Colonic mucosa (tissue), 4 donors: Measurements from ENCODE around the gene FAM156A. TPM values are rescaled to one million over a fixed set of nuclear protein-coding genes. Genes with fewer than 3 reads are reported as not detected.
"Not testable (repeated sequence)": the region's sequence is repeated elsewhere in the genome, so short reads cannot be mapped to it uniquely, and the experiment has no call there.

Source experiments
- DNase-seq: peaks from one replicate; pipeline ENCODE4 v3.0.0-alpha.2; 2020
- H3K27ac ChIP-seq: fragments of 200-600 bp; one replicate; pipeline ENCODE4 v1.8.0; 2021
- H3K27me3 ChIP-seq: fragments of 200-600 bp; one replicate; pipeline ENCODE4 v1.8.0; 2021
- H3K36me3 ChIP-seq: fragments of 200-600 bp; one replicate; pipeline ENCODE4 v1.8.0; 2021
- H3K4me1 ChIP-seq: fragments of 200-600 bp; one replicate; pipeline ENCODE4 v1.8.0; 2021; ENCODE audit warnings: mild to moderate bottlenecking
- H3K4me3 ChIP-seq: fragments of 200-600 bp; one replicate; pipeline ENCODE4 v1.8.0; 2021
- H3K9ac ChIP-seq, 2 donors: one replicate each; pipeline ENCODE4 v1.7.0; 2013; ENCODE audit warnings: control low read depth in 2 of 2, low read depth in 2 of 2, low read length in 2 of 2
- H3K9me3 ChIP-seq: fragments of 200-600 bp; one replicate; pipeline ENCODE4 v1.8.0; 2021
- intact Hi-C: fragments of 100-400 bp; cut with DNase I; formaldehyde crosslinking; loops from one replicate; pipeline ENCODE4 v1.14.1; 2022
- total RNA-seq, 2 donors: library from RNA; stranded (reverse); fragmentation: NEBNext Ultra II Directional in 1 of 2; extraction: Animal tissue kit (Norgen Biotek cat#: 25700) in 1 of 2; gene quantifications; one replicate each; pipeline ENCODE4 v1.2.1, GENCODE V29; 2021
- TF ChIP-seq, protein P1 (sequence below): fragments of 200-600 bp; IDR thresholded peaks from one replicate; pipeline ENCODE4 v1.8.0; 2022; ENCODE audit warnings: antibody characterized with exemption, mild to moderate bottlenecking
- donor health status: healthy.
- donor health status: DM: no; HTN: no; CAD: no.
- donor health status: DM: no; HTN: no; CAD: no.

FAM156A gene, protein sequence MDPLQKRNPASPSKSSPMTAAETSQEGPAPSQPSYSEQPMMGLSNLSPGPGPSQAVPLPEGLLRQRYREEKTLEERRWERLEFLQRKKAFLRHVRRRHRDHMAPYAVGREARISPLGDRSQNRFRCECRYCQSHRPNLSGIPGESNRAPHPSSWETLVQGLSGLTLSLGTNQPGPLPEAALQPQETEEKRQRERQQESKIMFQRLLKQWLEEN
- total RNA-seq: 10 to 100 TPM; 10.8 to 20.0 TPM

DNA sequence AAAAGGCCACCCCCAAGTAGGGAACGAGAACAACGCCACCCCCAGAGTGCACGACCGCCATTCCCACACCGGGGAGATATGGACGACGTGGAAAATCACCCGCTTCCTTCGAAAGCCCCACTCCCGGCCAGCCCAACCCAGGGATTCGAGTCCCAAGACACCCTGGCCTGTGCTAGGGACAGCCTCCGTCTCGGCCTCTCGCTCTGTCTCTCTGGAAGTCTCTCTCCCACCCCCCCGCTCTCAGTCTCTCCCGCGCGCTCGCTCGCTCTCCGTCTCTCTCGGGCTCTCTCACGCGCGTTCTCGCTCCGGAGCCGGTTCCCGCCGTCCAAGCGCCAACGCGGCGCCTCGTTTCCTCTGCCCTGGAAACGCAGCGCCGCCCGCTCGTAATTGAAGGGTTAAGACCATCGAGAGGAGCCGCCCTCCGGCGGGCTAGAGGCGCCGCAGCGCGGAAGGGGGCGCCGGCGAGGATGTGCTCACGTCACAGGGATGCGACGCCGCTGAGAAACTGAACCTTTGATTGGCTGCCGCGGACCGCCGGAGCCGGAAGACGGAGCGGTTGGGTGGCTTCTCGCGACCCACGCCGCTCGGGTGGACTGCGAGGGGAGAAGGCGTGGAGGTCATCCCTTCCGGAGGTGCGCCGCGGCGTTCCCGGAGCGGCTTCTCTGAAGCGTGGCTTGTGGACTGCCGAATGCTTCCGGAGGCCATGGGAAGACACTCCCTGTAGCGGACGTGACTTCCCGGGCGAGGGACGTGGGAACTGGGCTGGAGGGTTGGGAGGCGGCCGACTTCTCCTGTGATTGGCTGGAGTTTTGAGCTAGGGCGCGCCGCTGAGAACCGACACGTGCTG is at the start of gene FAM156A:
FAM156A (minus strand) TSS at position 406 of the 847 bp plus-strand sequence. CDS start 9,930 bp downstream, outside the sequence.
- H3K27ac ChIP-seq, intact Hi-C loops, H3K36me3 ChIP-seq, H3K27me3 ChIP-seq, H3K9me3 ChIP-seq, H3K4me1 ChIP-seq, H3K4me3 ChIP-seq, DNase-seq, H3K9ac ChIP-seq: not testable (repeated sequence)

DNA sequence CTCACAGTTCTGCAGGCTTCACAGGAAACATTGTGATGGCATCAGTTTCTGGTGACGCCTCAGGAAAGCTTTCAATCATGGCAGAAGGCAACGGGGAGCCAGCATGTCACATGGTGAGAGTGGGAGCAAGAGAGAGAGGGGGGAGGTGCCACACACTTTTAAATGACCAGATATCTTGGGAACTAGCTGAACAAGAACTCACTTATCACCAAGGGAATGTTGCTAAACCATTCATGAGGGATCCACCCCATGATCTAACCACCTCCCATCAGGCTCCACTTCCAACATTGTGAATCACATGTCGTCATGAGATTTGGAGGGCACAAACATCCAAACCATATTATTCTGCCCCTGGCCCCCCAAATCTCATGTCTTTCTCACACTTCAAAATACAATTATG is 47.0 kb upstream of the FAM156A start:
- Histone ChIP-seq H3K27ac (no peak overlapping the region), H3K27me3 (no peaks in the 10 kb centered on the region), H3K9ac (no peak overlapping the region), H3K4me3 (no peak overlapping the region), H3K4me1 (no peaks in the 10 kb centered on the region), H3K36me3 (no peaks in the 10 kb centered on the region), H3K9me3 (no peaks in the 10 kb centered on the region)
- intact Hi-C loops: no loop called here
- DNase-seq: no peak
- TF ChIP-seq, protein P1, sequence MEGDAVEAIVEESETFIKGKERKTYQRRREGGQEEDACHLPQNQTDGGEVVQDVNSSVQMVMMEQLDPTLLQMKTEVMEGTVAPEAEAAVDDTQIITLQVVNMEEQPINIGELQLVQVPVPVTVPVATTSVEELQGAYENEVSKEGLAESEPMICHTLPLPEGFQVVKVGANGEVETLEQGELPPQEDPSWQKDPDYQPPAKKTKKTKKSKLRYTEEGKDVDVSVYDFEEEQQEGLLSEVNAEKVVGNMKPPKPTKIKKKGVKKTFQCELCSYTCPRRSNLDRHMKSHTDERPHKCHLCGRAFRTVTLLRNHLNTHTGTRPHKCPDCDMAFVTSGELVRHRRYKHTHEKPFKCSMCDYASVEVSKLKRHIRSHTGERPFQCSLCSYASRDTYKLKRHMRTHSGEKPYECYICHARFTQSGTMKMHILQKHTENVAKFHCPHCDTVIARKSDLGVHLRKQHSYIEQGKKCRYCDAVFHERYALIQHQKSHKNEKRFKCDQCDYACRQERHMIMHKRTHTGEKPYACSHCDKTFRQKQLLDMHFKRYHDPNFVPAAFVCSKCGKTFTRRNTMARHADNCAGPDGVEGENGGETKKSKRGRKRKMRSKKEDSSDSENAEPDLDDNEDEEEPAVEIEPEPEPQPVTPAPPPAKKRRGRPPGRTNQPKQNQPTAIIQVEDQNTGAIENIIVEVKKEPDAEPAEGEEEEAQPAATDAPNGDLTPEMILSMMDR: no peak

DNA sequence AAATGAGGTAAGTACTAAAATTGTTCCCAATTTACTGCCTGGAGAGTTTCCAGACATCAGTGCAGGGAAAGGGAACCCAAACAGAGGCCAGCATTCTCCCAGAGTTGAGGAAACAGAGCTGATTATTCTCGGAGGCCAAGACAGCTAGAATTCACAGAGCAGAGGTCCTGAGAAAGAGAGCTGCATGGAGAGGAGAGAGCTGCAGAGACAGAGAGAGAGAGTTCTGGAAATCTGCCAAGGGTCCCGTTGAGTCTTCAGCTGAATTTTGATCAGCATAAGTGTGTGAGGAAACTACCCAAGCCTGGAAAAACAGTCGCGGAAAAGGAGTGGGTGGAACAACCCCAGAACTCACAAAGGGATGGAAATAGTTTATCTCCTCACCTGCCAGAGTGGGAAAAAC is 46.5 kb upstream of the FAM156A start:
- H3K4me3 ChIP-seq: no peak overlapping the region
- TF ChIP-seq, protein P1: no peak
- no peak for DNase-seq
- intact Hi-C loops: no loop called here
- no peak overlapping the region for H3K27ac ChIP-seq
- H3K27me3 ChIP-seq: no peaks in the 10 kb centered on the region
- H3K36me3 ChIP-seq: no peaks in the 10 kb centered on the region
- H3K4me1 ChIP-seq: no peaks in the 10 kb centered on the region
- H3K9ac ChIP-seq: no peak overlapping the region
- no peaks in the 10 kb centered on the region for H3K9me3 ChIP-seq

DNA sequence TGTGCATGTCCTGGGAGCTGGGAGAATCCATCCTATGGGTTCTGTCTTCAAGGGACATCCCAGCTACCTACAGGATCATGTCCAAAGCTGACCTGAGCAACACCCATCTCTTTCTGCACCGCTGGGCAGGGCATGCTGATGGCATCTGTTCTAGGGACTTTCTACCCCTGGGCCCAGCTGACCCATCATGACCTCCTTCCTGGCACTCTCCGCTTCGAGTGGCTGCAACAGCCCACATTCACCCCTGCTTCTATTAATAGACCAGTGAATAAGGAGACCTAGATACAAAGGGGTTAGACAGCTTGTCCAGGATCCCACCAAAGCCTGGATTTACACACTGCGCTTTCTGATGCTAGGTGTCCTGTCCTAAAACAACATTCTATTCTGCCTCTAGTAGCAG is 45.7 kb upstream of the FAM156A start:
- no peak for DNase-seq
- no peak overlapping the region for H3K27ac ChIP-seq
- no peaks in the 10 kb centered on the region for H3K36me3 ChIP-seq
- intact Hi-C loops: no loop called here
- H3K4me3 ChIP-seq: no peak overlapping the region
- H3K9ac ChIP-seq: no peak overlapping the region
- TF ChIP-seq, protein P1: no peak
- H3K27me3 ChIP-seq: no peaks in the 10 kb centered on the region
- no peaks in the 10 kb centered on the region for H3K9me3 ChIP-seq
- H3K4me1 ChIP-seq: no peaks in the 10 kb centered on the region

DNA sequence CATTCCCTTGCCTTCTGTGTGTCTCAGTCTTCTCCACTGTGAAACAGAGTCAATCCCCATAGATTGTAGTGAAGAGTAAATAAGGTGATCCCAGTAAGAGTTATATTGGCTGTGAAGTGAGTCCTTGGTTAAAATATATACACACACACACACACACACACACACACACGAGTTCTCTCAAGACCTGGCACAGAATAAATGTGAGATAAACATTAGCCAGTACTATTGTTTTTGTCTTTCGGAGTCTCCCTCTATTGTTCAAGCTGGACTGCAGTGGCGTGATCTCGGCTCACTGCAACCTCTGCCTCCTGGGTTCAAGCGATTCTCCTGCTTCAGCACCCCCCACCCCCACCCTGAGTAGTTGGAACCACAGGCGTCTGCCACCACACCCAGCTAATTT is 44.8 kb upstream of the FAM156A start:
- intact Hi-C loops: no loop called here
- H3K4me3 ChIP-seq: no peak overlapping the region
- no peak for DNase-seq
- H3K36me3 ChIP-seq: no peaks in the 10 kb centered on the region
- no peaks in the 10 kb centered on the region for H3K9me3 ChIP-seq
- TF ChIP-seq, protein P1: no peak
- no peaks in the 10 kb centered on the region for H3K4me1 ChIP-seq
- no peak overlapping the region for H3K9ac ChIP-seq
- no peaks in the 10 kb centered on the region for H3K27me3 ChIP-seq
- no peak overlapping the region for H3K27ac ChIP-seq

DNA sequence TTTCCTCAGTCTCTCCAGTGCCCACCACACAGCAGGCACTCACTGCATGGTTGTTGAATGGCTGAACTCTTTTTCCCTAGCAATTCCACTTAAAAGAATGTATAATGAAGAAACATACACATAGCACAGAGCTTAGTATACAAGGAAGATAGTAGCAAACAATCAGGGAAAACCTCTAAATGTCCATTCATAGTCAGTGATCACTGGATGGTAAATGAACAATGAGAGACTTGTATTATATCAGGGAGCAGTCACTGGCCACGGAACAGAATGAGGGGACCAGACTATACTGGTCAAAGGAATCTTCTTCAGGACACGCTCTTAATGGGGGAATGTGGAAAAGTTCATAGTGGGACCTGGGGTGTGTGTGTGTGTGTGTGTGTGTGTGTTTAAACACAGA is 43.6 kb upstream of the FAM156A start:
- Histone ChIP-seq H3K4me1 (no peaks in the 10 kb centered on the region), H3K27me3 (no peaks in the 10 kb centered on the region), H3K9me3 (no peaks in the 10 kb centered on the region), H3K27ac (no peak overlapping the region), H3K9ac (no peak overlapping the region), H3K36me3 (no peaks in the 10 kb centered on the region), H3K4me3 (no peak overlapping the region)
- DNase-seq: no peak
- TF ChIP-seq, protein P1: no peak
- intact Hi-C loops: no loop called here
